PC-3 (cell line): ENCODE results near the gene ARHGAP31. TPM values are rescaled to one million over a fixed set of nuclear protein-coding genes. Genes with fewer than 3 reads are reported as not detected.
A peak's percentile ranks its signal among the peaks of the same experiment; 100 is the strongest.

Source experiments
- ATAC-seq: fragments of 200-7000 bp; cut with Tn5 transposase; 2 replicates; pipeline ENCODE4 v1.9.1; 2020; ENCODE audit warnings: mild to moderate bottlenecking, moderate library complexity
- BruUV-seq: library from RNA; stranded (reverse); fragments of 400-500 nt; replicated peaks from 2 replicates; lab custom pipeline; 2021; lab: Mats Ljungman, UMichigan
- CTCF ChIA-PET: fragments of 300-600 bp; sonication (Branson Sonifier 250); formaldehyde crosslinking; loops from one replicate; lab custom pipeline; 2022; ENCODE audit warnings: antibody characterized with exemption; lab: Charles Lee
- POLR2A ChIA-PET: fragments of 300-600 bp; sonication (Branson Sonifier 250); formaldehyde crosslinking; loops from one replicate; lab custom pipeline; 2022; ENCODE audit warnings: antibody characterized with exemption; ENCODE audit not compliant: unreplicated experiment; lab: Charles Lee
- DNase-seq: peaks from one replicate; pipeline ENCODE4 v3.0.0-alpha.2; 2015
- H2AFZ ChIP-seq: fragments of 300-600 bp; sonication (generic); 2 replicates; pipeline ENCODE4 v1.6.0; 2016; ENCODE audit warnings: antibody characterized with exemption, low read length
- H3F3A ChIP-seq: fragments of 300-600 bp; sonication (generic); one replicate; pipeline ENCODE4 v1.6.0; 2017; ENCODE audit warnings: antibody characterized with exemption, low read length, control low read depth, mild to moderate bottlenecking; ENCODE audit not compliant: unreplicated experiment
- H3K27ac ChIP-seq: fragments of 300-600 bp; sonication (generic); 2 replicates; pipeline ENCODE4 v1.5.1; 2016; ENCODE audit warnings: mild to moderate bottlenecking, low read length
- H3K27me3 ChIP-seq: fragments of 300-600 bp; sonication (generic); 2 replicates; pipeline ENCODE4 v1.6.1; 2016; ENCODE audit warnings: low read length, mixed read lengths
- H3K36me3 ChIP-seq: fragments of 300-600 bp; sonication (generic); 2 replicates; pipeline ENCODE4 v1.6.1; 2016; ENCODE audit warnings: low read depth, mixed run types, low read length, mixed read lengths
- H3K4me1 ChIP-seq: fragments of 300-600 bp; sonication (generic); 2 replicates; pipeline ENCODE4 v1.5.1; 2016; ENCODE audit warnings: low read length; ENCODE audit not compliant: insufficient read depth
- H3K4me2 ChIP-seq: fragments of 300-600 bp; sonication (generic); 2 replicates; pipeline ENCODE4 v1.6.0; 2016; ENCODE audit warnings: low read length
- H3K4me3 ChIP-seq: fragments of 300-600 bp; sonication (generic); 2 replicates; pipeline ENCODE4 v1.5.1; 2016; ENCODE audit warnings: mild to moderate bottlenecking, low read length, mixed read lengths
- H3K79me2 ChIP-seq: fragments of 300-600 bp; sonication (generic); 2 replicates; pipeline ENCODE4 v1.6.1; 2017; ENCODE audit warnings: low read length, mixed read lengths
- H3K9ac ChIP-seq: fragments of 300-600 bp; sonication (generic); 2 replicates; pipeline ENCODE4 v1.6.0; 2016; ENCODE audit warnings: mild to moderate bottlenecking, low read length
- H3K9me2 ChIP-seq: fragments of 300-600 bp; sonication (generic); replicated peaks from 2 replicates; pipeline ENCODE4 v1.6.1; 2016; ENCODE audit warnings: mixed run types, low read length, mixed read lengths
- H3K9me3 ChIP-seq: fragments of 300-600 bp; sonication (generic); 2 replicates; pipeline ENCODE4 v1.6.1; 2016; ENCODE audit warnings: low read length, mixed read lengths
- H4K20me1 ChIP-seq: fragments of 300-600 bp; sonication (generic); 2 replicates; pipeline ENCODE4 v1.6.1; 2016; ENCODE audit warnings: low read length, mixed read lengths
- CTCF ChIP-seq: fragments of 300-600 bp; sonication (generic); conservative IDR thresholded peaks from 2 replicates; pipeline ENCODE4 v1.5.1; 2017; ENCODE audit warnings: antibody characterized with exemption, low read depth, mild to moderate bottlenecking, low read length
- EZH2 ChIP-seq: fragments of 300-600 bp; sonication (generic); IDR thresholded peaks from one replicate; pipeline ENCODE4 v1.6.1; 2017; ENCODE audit warnings: antibody characterized with exemption, mild to moderate bottlenecking, low read length; ENCODE audit not compliant: unreplicated experiment
- EZH2phosphoT487 ChIP-seq: fragments of 300-600 bp; sonication (generic); IDR thresholded peaks from 2 replicates; pipeline ENCODE4 v1.6.1; 2018; ENCODE audit warnings: mild to moderate bottlenecking, antibody characterized with exemption, low read length, borderline replicate concordance
- intact Hi-C: fragments of 100-400 bp; cut with micrococcal nuclease; formaldehyde crosslinking; loops from 2 replicates; pipeline ENCODE4 v1.9.0; 2023
- total RNA-seq: library from RNA; depleted of rRNA; stranded (reverse); fragments of >200 nt; gene quantifications from 2 replicates; pipeline ENCODE4 v1.2.3, GENCODE V29; 2014

Gene ARHGAP31
- total RNA-seq, 1 experiment from 2014 or later: 7.8 TPM

GRCh38 chr3:119376758-119377157, 82.6 kb downstream of the ARHGAP31 start:
- no peak overlapping the region for H3K27ac ChIP-seq
- ChIA-PET CTCF (no interaction called here), POLR2A (no interaction called here)
- intact Hi-C loops: no loop called here
- no peaks in the 10 kb centered on the region for H3K9me3 ChIP-seq
- no peaks in the 10 kb centered on the region for H3K9me2 ChIP-seq
- no peaks in the 10 kb centered on the region for H3K36me3 ChIP-seq
- TF ChIP-seq CTCF (no peak), EZH2 (no peak), EZH2phosphoT487 (no peak)
- H3K4me1 ChIP-seq: no peaks in the 10 kb centered on the region
- H3K4me3 ChIP-seq: no peak overlapping the region
- DNase-seq (no peak), ATAC-seq (no peak)
- no peak overlapping the region for H2AFZ ChIP-seq
- no peak overlapping the region for H3K4me2 ChIP-seq
- H3K27me3 ChIP-seq: no peaks in the 10 kb centered on the region
- BruUV-seq: no TSS peak
- no peaks in the 10 kb centered on the region for H4K20me1 ChIP-seq
- H3K79me2 ChIP-seq: no peaks in the 10 kb centered on the region
- H3K9ac ChIP-seq: no peak overlapping the region
- no peaks in the 10 kb centered on the region for H3F3A ChIP-seq

GRCh38 chr3:119378259-119378803, 84.1 kb downstream of the ARHGAP31 start:
- Histone ChIP-seq H3K9ac (no peak overlapping the region), H3K4me2 (no peak overlapping the region), H3K27me3 (no peaks in the 10 kb centered on the region), H3F3A (no peaks in the 10 kb centered on the region), H3K79me2 (no peaks in the 10 kb centered on the region), H4K20me1 (no peaks in the 10 kb centered on the region), H3K9me3 (no peaks in the 10 kb centered on the region), H3K36me3 (no peaks in the 10 kb centered on the region), H3K4me3 (no peak overlapping the region), H3K27ac (no peak overlapping the region), H3K9me2 (no peaks in the 10 kb centered on the region), H2AFZ (no peak overlapping the region), H3K4me1 (no peaks in the 10 kb centered on the region)
- peak; percentile 57 for ATAC-seq
- BruUV-seq: no TSS peak
- intact Hi-C loops: no loop called here
- CTCF ChIA-PET: no interaction called here
- POLR2A ChIA-PET: no interaction called here
- no peak for DNase-seq
- TF ChIP-seq CTCF: no peak
- no peak for TF ChIP-seq EZH2phosphoT487
- no peak for TF ChIP-seq EZH2

- Histone ChIP-seq H3K9me2 (no peaks in the 10 kb centered on the region), H3K27me3 (no peaks in the 10 kb centered on the region), H4K20me1 (no peaks in the 10 kb centered on the region), H2AFZ (no peak overlapping the region), H3K9me3 (no peaks in the 10 kb centered on the region), H3K27ac (no peak overlapping the region), H3K4me1 (no peaks in the 10 kb centered on the region), H3K79me2 (no peaks in the 10 kb centered on the region), H3K4me2 (no peak overlapping the region), H3F3A (no peaks in the 10 kb centered on the region), H3K36me3 (no peaks in the 10 kb centered on the region; the same call in 1 of the 2 replicates), H3K9ac (no peak overlapping the region), H3K4me3 (no peak overlapping the region)
- CTCF ChIA-PET: no interaction called here
- BruUV-seq: no TSS peak
- TF ChIP-seq CTCF (peak; percentile 44; the same call in 1 of the 2 replicates), EZH2 (no peak)
- peak; percentile 39 for DNase-seq
- peak; percentile 42; the same call in 1 of the 2 replicates for ATAC-seq
- POLR2A ChIA-PET: no interaction called here
- intact Hi-C loops: no loop called here
These were observed 86.5 kb downstream of the ARHGAP31 start for GRCh38 chr3:119380697-119381096.
